GM18858 (cell line): ENCODE data around the gene FAM174C.

Source experiments
- ATAC-seq: cut with Tn5 transposase; IDR thresholded peaks from one replicate; pipeline ENCODE4 v1.9.1; 2021; ENCODE audit not compliant: unreplicated experiment

Gene FAM174C

GRCh38 chr19:1271528-1272422 lies 3.6 kb upstream of the FAM174C start:
- no peak for ATAC-seq

- no peak for ATAC-seq
Observed at GRCh38 chr19:1272423-1273262, 2.7 kb upstream of the FAM174C start.

GRCh38 chr19:1273263-1274041 lies 1.9 kb upstream of the FAM174C start:
- no peak for ATAC-seq

- ATAC-seq: no peak
Observed at GRCh38 chr19:1274081-1274851, 1.1 kb upstream of the FAM174C start.

GRCh38 chr19:1274852-1275259 lies 474 bp upstream of the FAM174C start:
- ATAC-seq: no peak

- no peak for ATAC-seq
Observed at GRCh38 chr19:1275976-1276627, 772 bp downstream of the FAM174C start.

- ATAC-seq: no peak
Observed at GRCh38 chr19:1276628-1277022, 1.3 kb downstream of the FAM174C start.

- no peak for ATAC-seq
Observed at GRCh38 chr19:1277061-1277460, 1.7 kb downstream of the FAM174C start.

- ATAC-seq: no peak
Observed at GRCh38 chr19:1278074-1278473, 2.7 kb downstream of the FAM174C start.

GRCh38 chr19:1278713-1279660 lies 3.7 kb downstream of the FAM174C start:
- no peak for ATAC-seq

GRCh38 chr19:1279782-1280341 lies 4.5 kb downstream of the FAM174C start:
- no peak for ATAC-seq

- no peak for ATAC-seq
Observed at GRCh38 chr19:1280636-1281568, 5.6 kb downstream of the FAM174C start.

- no peak for ATAC-seq
Observed at GRCh38 chr19:1281569-1282287, 6.4 kb downstream of the FAM174C start.

- no peak for ATAC-seq
Observed at GRCh38 chr19:1282588-1283206, 7.4 kb downstream of the FAM174C start.

- ATAC-seq: no peak
Observed at GRCh38 chr19:1283207-1283916, 8.0 kb downstream of the FAM174C start.

- ATAC-seq: no peak
Observed at GRCh38 chr19:1283917-1284292, 8.6 kb downstream of the FAM174C start.
